T follicular helper cell (primary cell): ENCODE measurements around the gene RGMB.

ENCODE experiments used
- DNase-seq: peaks from one replicate; pipeline ENCODE4 v3.0.0-alpha.2; 2020; ENCODE audit warnings: low read depth

Gene RGMB

DNA sequence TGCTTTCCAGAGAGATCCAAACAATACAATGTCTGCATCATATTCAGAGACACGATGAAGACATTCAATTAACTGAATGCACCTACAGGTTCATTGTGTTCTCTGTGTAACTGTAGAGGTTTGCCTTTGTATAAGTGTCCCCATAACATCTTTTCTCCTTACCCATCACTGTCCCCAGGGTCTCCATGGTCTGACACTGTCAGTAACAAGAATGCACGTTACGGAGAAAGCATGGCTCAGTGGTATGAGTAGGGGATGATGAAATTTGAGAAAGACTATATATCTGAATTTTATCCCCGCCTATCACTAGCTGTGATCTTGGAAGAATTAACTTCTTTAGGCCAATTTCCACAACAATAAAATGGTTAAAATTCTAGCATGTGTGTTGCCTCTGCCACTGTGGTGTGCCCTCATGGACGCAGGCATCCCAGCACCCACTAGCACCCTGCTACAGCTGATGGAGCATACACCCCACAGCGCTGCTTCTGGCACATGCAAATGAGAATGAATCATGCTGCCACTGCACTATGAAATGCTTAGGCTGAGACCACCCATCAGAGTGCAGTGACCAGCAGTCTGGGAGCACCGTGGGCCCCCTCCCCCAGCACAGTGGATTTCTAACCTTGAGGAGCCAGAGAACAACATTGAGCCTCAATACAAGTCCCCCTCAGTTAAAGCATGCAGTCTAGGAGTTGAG lies 54.3 kb downstream of the RGMB start:
- no peak for DNase-seq

DNA sequence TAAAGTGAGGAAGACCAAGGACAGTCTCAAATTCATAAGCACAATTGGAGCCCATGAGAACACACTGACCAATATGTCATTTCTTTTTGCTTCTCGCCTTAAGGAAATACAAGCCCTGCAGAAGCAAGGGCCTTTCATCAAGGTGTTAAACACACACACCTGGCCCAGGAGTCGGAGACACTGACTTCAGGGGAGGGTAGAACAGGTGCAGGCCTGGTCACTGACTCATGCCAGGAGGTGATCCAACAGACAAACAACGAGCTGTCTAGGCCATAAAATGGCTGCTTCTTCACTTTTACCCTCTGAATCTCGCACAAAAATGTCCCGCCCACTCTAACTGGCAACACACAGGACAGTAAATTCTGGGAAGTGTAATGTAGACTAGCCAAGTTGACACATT lies 62.7 kb downstream of the RGMB start:
- no peak for DNase-seq

DNA sequence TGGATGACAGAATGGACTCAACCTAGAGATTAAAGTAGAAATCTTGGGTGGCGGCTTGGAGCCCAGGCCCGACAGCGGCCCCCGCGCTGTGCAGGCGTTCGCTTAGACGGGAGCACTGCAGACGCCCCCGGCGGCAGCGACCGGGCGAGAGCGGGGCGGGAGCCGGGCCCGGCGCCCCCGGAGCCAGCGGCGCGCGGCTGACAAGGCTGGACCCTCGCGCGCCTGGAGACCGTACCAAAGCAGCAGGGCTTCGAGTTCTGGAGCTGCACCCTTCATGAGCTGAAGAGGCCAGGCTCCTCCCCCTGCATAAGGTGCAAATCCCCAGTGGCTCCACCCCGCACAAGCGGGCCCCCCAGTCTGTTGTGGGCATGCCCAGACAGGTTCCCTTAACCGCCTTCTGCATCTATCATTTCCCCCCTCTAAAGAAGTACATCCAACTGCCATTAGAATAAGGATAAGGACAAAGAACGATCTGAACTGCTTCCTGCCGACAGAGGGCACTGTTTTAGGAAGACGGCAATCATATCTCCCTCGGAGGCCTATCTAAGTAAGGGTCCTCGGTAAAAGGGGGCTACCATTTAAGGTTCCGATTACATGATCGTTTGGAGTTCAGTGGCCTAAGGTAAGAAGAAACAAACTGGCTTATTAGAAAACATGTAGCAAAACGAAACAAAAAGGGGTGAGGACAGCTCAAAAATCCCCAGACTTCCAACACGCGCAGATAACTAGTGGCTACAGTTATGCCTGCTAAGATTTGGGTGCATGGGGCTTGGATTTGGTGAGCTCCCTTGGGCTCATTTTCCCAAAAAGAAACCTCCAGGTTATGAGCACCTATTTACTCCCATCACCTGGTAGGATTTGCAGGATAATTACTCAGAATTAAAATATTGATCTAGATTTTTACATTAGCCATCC lies 66.3 kb downstream of the RGMB start:
- no peak for DNase-seq

DNA sequence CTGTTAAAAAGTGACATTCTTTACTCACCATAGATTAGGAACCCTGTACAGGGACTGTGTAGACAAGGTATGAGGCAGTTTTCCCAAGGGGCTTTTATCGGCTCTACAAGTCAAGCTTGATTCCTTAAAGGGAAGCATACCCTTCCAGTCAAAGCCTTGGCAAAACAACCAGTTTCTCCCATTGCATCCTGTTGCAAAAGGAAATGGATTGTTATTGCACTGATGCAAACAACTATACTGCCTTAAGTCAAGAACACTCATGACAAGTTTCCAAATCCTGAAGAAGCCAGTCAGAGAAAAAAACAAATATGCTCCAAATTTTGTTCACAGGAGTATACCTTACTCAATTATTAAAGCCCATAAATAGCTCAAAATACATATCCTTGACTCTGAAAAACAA lies 67.5 kb downstream of the RGMB start:
- no peak for DNase-seq

DNA sequence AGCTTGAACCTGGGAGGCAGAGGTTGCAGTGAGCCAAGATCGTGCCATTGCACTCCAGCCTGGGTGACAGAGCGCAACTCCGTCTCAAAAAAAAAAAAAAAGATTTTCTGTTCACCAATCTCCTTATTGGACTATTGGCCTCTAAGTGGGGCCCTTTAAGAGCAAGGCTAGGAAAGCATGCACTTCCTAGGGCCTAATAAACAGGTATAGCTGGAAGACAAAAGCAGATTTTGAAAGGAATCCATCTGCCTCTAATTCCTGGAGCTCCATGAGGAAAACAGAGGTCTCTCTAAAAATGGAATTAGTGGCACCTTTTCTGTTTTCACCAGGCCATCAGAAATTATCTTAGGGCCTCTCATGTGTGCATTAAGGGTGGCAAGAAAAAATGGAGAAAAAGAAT lies 70.0 kb downstream of the RGMB start:
- no peak for DNase-seq

DNA sequence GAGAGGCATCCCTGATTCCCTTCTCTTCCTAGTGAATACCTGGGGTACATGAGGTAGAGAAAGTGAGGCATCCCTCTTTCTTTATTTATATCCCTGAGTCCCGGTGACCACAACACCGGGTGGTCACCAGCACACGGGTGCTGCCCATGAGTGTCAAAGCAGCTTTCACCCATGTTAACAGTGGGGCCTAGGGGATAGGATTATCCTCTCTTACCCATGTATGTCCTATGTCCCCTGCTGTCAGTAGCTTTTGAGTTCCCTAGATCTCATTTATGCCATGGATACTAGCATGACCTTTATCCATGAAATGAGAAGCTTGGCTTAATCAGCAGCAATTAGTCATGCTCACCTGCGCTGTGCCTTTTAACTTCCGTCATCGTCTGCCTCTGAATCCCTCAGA lies 71.4 kb downstream of the RGMB start:
- DNase-seq, result no peak

DNA sequence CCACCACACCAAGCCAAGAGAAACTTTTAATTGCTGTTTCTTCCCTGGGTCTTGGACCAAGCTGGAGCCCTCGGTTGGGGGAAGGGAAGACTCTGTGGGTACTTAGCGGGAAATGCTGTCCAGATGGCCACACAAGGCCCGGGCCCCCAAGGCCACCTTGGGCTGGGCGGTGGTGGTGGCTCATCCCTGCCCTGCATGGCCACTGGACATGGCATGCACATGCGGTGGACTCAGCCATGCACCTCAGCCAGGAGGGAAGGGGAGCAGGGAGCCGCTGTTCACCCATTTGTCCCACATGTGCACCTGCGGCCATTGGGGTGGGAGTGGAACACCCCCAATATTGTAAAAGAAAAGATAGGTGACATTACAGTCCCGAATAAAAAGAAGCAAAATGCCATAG lies 72.4 kb downstream of the RGMB start:
- no peak for DNase-seq
